GM23338 (cell line): ENCODE data around the gene NFKB2. TPM values are rescaled to one million over a fixed set of nuclear protein-coding genes. Genes with fewer than 3 reads are reported as not detected.
A peak's percentile ranks its signal among the peaks of the same experiment; 100 is the strongest.

ENCODE experiments used
- ATAC-seq: fragments of 200-7000 bp; cut with Tn5 transposase; 3 replicates; pipeline ENCODE4 v1.9.1; 2020
- DNase-seq: peaks from one replicate; pipeline ENCODE4 v3.0.0-alpha.2; 2015; ENCODE audit warnings: low spot score
- H2AFZ ChIP-seq: fragments of 200-600 bp; sonication (generic); 2 replicates; pipeline ENCODE4 v1.8.0; 2016; ENCODE audit warnings: antibody characterized with exemption, mild to moderate bottlenecking, moderate library complexity
- H3F3A ChIP-seq: fragments of 200-600 bp; sonication (generic); replicated peaks from 2 replicates; pipeline ENCODE4 v1.8.0; 2017; ENCODE audit warnings: antibody characterized with exemption, mixed run types, low read depth
- H3K27ac ChIP-seq: fragments of 200-600 bp; sonication (generic); 2 replicates; pipeline ENCODE4 v1.6.1; 2016; ENCODE audit warnings: low read depth
- H3K27me3 ChIP-seq: fragments of 200-600 bp; sonication (generic); 2 replicates; pipeline ENCODE4 v1.8.0; 2016; ENCODE audit warnings: mild to moderate bottlenecking, mixed run types, moderate library complexity; ENCODE audit not compliant: insufficient read depth
- H3K36me3 ChIP-seq: fragments of 200-600 bp; sonication (generic); 2 replicates; pipeline ENCODE4 v1.8.0; 2016; ENCODE audit warnings: mild to moderate bottlenecking; ENCODE audit not compliant: insufficient read depth
- H3K4me1 ChIP-seq: fragments of 200-600 bp; sonication (generic); 2 replicates; pipeline ENCODE4 v1.8.0; 2016; ENCODE audit warnings: mild to moderate bottlenecking, moderate library complexity; ENCODE audit not compliant: insufficient read depth
- H3K4me2 ChIP-seq: fragments of 200-600 bp; sonication (generic); 2 replicates; pipeline ENCODE4 v1.7.1; 2017; ENCODE audit warnings: mixed run types
- H3K4me3 ChIP-seq: fragments of 200-600 bp; sonication (generic); 2 replicates; pipeline ENCODE4 v1.6.1; 2016; ENCODE audit warnings: mixed run types
- H3K79me2 ChIP-seq: fragments of 200-600 bp; sonication (generic); replicated peaks from 2 replicates; pipeline ENCODE4 v1.8.0; 2017; ENCODE audit warnings: mild to moderate bottlenecking; ENCODE audit not compliant: insufficient read depth
- H3K9me2 ChIP-seq: fragments of 200-600 bp; sonication (generic); 2 replicates; pipeline ENCODE4 v1.8.0; 2017; ENCODE audit not compliant: insufficient read depth
- H4K20me1 ChIP-seq: fragments of 200-600 bp; sonication (generic); replicated peaks from 2 replicates; pipeline ENCODE4 v1.8.0; 2017; ENCODE audit warnings: mild to moderate bottlenecking; ENCODE audit not compliant: insufficient read depth
- H3K27ac Mint-ChIP-seq: 2 replicates; pipeline ENCODE4 v1.8.0; 2020; ENCODE audit warnings: inconsistent platforms, mild to moderate bottlenecking, moderate library complexity, mixed read lengths
- H3K27me3 Mint-ChIP-seq: 3 replicates; pipeline ENCODE4 v1.8.0; 2022; ENCODE audit warnings: low read depth, mild to moderate bottlenecking, moderate library complexity, mixed read lengths, inconsistent platforms; ENCODE audit not compliant: insufficient read depth, poor library complexity
- H3K36me3 Mint-ChIP-seq: 3 replicates; pipeline ENCODE4 v1.8.0; 2021; ENCODE audit warnings: low read depth, mild to moderate bottlenecking, inconsistent platforms, moderate library complexity, mixed read lengths
- H3K4me1 Mint-ChIP-seq: 3 replicates; pipeline ENCODE4 v1.8.0; 2020; ENCODE audit warnings: mild to moderate bottlenecking, inconsistent platforms, mixed read lengths
- H3K4me3 Mint-ChIP-seq: 3 replicates; pipeline ENCODE4 v1.8.0; 2021; ENCODE audit warnings: moderate library complexity, mild to moderate bottlenecking, inconsistent platforms, mixed read lengths
- H3K9me3 Mint-ChIP-seq: 3 replicates; pipeline ENCODE4 v1.8.0; 2020; ENCODE audit warnings: moderate library complexity, mild to moderate bottlenecking, inconsistent platforms, mixed read lengths
- CREB1 ChIP-seq: fragments of 250-450 bp; sonication (Bioruptor Pico); IDR thresholded peaks from 2 replicates; pipeline ENCODE4 v1.5.0; 2020; ENCODE audit warnings: low read depth, mild to moderate bottlenecking, moderate library complexity
- CTCF ChIP-seq, 2 experiments: fragments of 200-600 bp in 1 of 2; sonication (generic) in 1 of 2; conservative IDR thresholded peaks; 2 replicates each; pipeline versions ENCODE4 v1.5.1 to v1.6.1; 2016 to 2017; ENCODE audit warnings: antibody characterized with exemption in 2 of 2, low read depth in 2 of 2, mild to moderate bottlenecking in 2 of 2, moderate library complexity in 1 of 2
- ETS1 ChIP-seq: IDR thresholded peaks from 2 replicates; pipeline ENCODE4 v1.6.1; 2016; ENCODE audit warnings: antibody characterized with exemption
- EZH2 ChIP-seq: fragments of 200-600 bp; sonication (generic); IDR thresholded peaks from one replicate; pipeline ENCODE4 v1.8.0; 2017; ENCODE audit warnings: antibody characterized with exemption, mild to moderate bottlenecking, low read depth; ENCODE audit not compliant: unreplicated experiment
- EZH2phosphoT487 ChIP-seq: fragments of 200-600 bp; sonication (generic); IDR thresholded peaks from one replicate; pipeline ENCODE4 v1.8.1; 2018; ENCODE audit warnings: antibody characterized with exemption; ENCODE audit not compliant: unreplicated experiment
- JUNB ChIP-seq: IDR thresholded peaks from one replicate; pipeline ENCODE4 v1.6.1; 2016; ENCODE audit warnings: antibody characterized with exemption; ENCODE audit not compliant: unreplicated experiment
- NANOG ChIP-seq: IDR thresholded peaks from 2 replicates; pipeline ENCODE4 v1.6.1; 2016; ENCODE audit warnings: antibody characterized with exemption, borderline replicate concordance
- POLR2AphosphoS5 ChIP-seq: IDR thresholded peaks from 2 replicates; pipeline ENCODE4 v1.6.1; 2016; ENCODE audit warnings: antibody characterized with exemption, low read depth
- REST ChIP-seq: IDR thresholded peaks from one replicate; pipeline ENCODE4 v1.6.1; 2018; ENCODE audit warnings: antibody characterized with exemption; ENCODE audit not compliant: unreplicated experiment
- STAT1 ChIP-seq: IDR thresholded peaks from one replicate; pipeline ENCODE4 v1.6.1; 2016; ENCODE audit warnings: antibody characterized with exemption; ENCODE audit not compliant: unreplicated experiment
- ZNF114 ChIP-seq: fragments of 250-450 bp; sonication (Bioruptor Pico); IDR thresholded peaks from 2 replicates; pipeline ENCODE4 v1.5.0; 2020; ENCODE audit warnings: mild to moderate bottlenecking, moderate library complexity
- ZNF331 ChIP-seq: fragments of 250-450 bp; sonication (Bioruptor Pico); IDR thresholded peaks from 2 replicates; pipeline ENCODE4 v1.5.0; 2020; ENCODE audit warnings: low read depth, mild to moderate bottlenecking, moderate library complexity
- polyA plus RNA-seq: library from polyadenylated mRNA; unstranded; fragments of >200 nt; fragmentation: Nextera tagmentation; extraction: Ambion mirVana; gene quantifications from 2 replicates; pipeline ENCODE4 v1.2.1, GENCODE V29; 2016
- total RNA-seq: library from RNA; depleted of rRNA; stranded (reverse); fragments of >200 nt; shearing (Covaris generic); gene quantifications from 2 replicates; pipeline ENCODE4 v1.2.3, GENCODE V29; 2014

Gene NFKB2
- total and polyA plus RNA-seq, 2 experiments from 2014 or later: 6.8 to 29.4 TPM

GRCh38 chr10:102435529-102436233 is 40.2 kb downstream of the NFKB2 start (continued):
- no peak for TF ChIP-seq NANOG

- no peak for ATAC-seq
- H3K27me3 ChIP-seq: peaks cover 56% of the 10 kb centered on the region
- no peak for TF ChIP-seq ETS1
- no peak for TF ChIP-seq ZNF114 (CRISPR knock-in tag)
- TF ChIP-seq EZH2phosphoT487: no peak
- TF ChIP-seq CTCF (conservative IDR thresholded peaks at IDR 0.05; ENCODE audit: low read depth in 2 of 2): no peak
- TF ChIP-seq EZH2: no peak
- no peak for TF ChIP-seq STAT1
- no peak for TF ChIP-seq ZNF331
- no peak for TF ChIP-seq JUNB
- TF ChIP-seq NANOG: no peak
- no peak for TF ChIP-seq CREB1 (CRISPR knock-in tag)
- TF ChIP-seq REST: no peak
- TF ChIP-seq POLR2AphosphoS5: no peak
These were observed 40.8 kb downstream of the NFKB2 start for GRCh38 chr10:102436312-102436711.

More at GRCh38 chr10:102436312-102436711, 40.8 kb downstream of the NFKB2 start:
- H3K4me1 Mint-ChIP-seq: peaks cover 26% of the 10 kb centered on the region
- DNase-seq: no peak
- H3F3A ChIP-seq: 0 out of 2 replicates have a peak, but pooled peaks cover 4% of the 10 kb centered on the region
- no peaks in the 10 kb centered on the region; the same call in 1 of the 2 replicates for H4K20me1 ChIP-seq
- no peaks in the 10 kb centered on the region for H3K9me3 Mint-ChIP-seq
- H2AFZ ChIP-seq: no peak overlapping the region
- H3K9me2 ChIP-seq: no peaks in the 10 kb centered on the region
- H3K27ac ChIP-seq: no peak overlapping the region
- H3K4me3 ChIP-seq: no peak overlapping the region
- peaks cover 21% of the 10 kb centered on the region for H3K4me1 ChIP-seq
- H3K27ac Mint-ChIP-seq: no peak overlapping the region
- no peaks in the 10 kb centered on the region; the same call in 1 of the 2 replicates for H3K79me2 ChIP-seq
- H3K27me3 Mint-ChIP-seq: peaks cover 53% of the 10 kb centered on the region
- peaks cover 4% of the 10 kb centered on the region; the same call in 2 of the 3 replicates for H3K36me3 Mint-ChIP-seq
- no peaks in the 10 kb centered on the region for H3K36me3 ChIP-seq
- H3K4me3 Mint-ChIP-seq: peak overlapping the region; percentile 67; the same call in 1 of the 3 replicates
- peak overlapping the region; percentile 78; the same call in 1 of the 2 replicates for H3K4me2 ChIP-seq
